Osteocyte (in vitro differentiated cells): Measurements from ENCODE around the gene SERAC1. TPM values are rescaled to one million over a fixed set of nuclear protein-coding genes. Genes with fewer than 3 reads are reported as not detected.

Experiments used
- DNase-seq: peaks from one replicate; pipeline ENCODE4 v3.0.0; 2021; ENCODE audit warnings: mixed read lengths; ENCODE audit not compliant: unreplicated experiment; ENCODE audit errors: extremely low spot score
- H3K27ac Mint-ChIP-seq: one replicate; pipeline ENCODE4 v1.8.0; 2021; ENCODE audit warnings: mild to moderate bottlenecking, mixed read lengths; ENCODE audit not compliant: unreplicated experiment
- H3K27me3 Mint-ChIP-seq: one replicate; pipeline ENCODE4 v1.8.0; 2021; ENCODE audit warnings: mixed read lengths; ENCODE audit not compliant: unreplicated experiment
- H3K36me3 Mint-ChIP-seq: one replicate; pipeline ENCODE4 v1.8.0; 2021; ENCODE audit warnings: mixed read lengths; ENCODE audit not compliant: unreplicated experiment
- H3K4me1 Mint-ChIP-seq: one replicate; pipeline ENCODE4 v1.8.0; 2021; ENCODE audit warnings: mixed read lengths; ENCODE audit not compliant: unreplicated experiment
- H3K4me3 Mint-ChIP-seq: one replicate; pipeline ENCODE4 v1.8.0; 2021; ENCODE audit warnings: mild to moderate bottlenecking, moderate library complexity, mixed read lengths; ENCODE audit not compliant: unreplicated experiment
- H3K9me3 Mint-ChIP-seq: one replicate; pipeline ENCODE4 v1.8.0; 2021; ENCODE audit warnings: mixed read lengths; ENCODE audit not compliant: unreplicated experiment
- total RNA-seq: library from RNA; stranded (reverse); gene quantifications from 2 replicates; pipeline ENCODE4 v1.2.1, GENCODE V29; 2021
- TF ChIP-seq, protein P1 (sequence below): fragments of 200-600 bp; sonication (generic); IDR thresholded peaks from 2 replicates; pipeline ENCODE4 v1.5.0; 2021; ENCODE audit warnings: antibody characterized with exemption, mild to moderate bottlenecking, moderate library complexity

Gene SERAC1
- total RNA-seq, 1 donor from 2014 or later = 10.3 TPM

DNA sequence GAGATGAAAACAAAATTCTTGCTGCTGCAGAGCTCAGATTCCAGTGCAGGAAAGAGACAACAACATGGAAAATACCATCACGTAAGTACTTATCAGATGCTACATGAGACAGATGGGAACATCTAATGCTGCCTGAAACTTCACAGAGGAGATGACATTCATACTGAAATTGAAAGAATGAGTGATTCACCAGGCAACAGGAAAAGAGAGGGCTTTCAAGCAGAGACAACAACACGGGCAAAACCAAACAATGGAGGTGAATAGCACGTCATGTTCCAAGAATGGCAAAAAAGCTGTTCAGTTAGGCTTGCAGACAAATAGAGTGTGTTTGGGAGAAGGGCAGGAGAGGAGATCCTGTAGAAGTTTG is 39.3 kb upstream of the SERAC1 start:
- no peak overlapping the region for H3K4me3 Mint-ChIP-seq
- no peaks in the 10 kb centered on the region for H3K36me3 Mint-ChIP-seq
- TF ChIP-seq, protein P1, sequence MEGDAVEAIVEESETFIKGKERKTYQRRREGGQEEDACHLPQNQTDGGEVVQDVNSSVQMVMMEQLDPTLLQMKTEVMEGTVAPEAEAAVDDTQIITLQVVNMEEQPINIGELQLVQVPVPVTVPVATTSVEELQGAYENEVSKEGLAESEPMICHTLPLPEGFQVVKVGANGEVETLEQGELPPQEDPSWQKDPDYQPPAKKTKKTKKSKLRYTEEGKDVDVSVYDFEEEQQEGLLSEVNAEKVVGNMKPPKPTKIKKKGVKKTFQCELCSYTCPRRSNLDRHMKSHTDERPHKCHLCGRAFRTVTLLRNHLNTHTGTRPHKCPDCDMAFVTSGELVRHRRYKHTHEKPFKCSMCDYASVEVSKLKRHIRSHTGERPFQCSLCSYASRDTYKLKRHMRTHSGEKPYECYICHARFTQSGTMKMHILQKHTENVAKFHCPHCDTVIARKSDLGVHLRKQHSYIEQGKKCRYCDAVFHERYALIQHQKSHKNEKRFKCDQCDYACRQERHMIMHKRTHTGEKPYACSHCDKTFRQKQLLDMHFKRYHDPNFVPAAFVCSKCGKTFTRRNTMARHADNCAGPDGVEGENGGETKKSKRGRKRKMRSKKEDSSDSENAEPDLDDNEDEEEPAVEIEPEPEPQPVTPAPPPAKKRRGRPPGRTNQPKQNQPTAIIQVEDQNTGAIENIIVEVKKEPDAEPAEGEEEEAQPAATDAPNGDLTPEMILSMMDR = no peak
- H3K9me3 Mint-ChIP-seq = no peaks in the 10 kb centered on the region
- H3K27me3 Mint-ChIP-seq = no peaks in the 10 kb centered on the region
- H3K27ac Mint-ChIP-seq = peak overlapping the region; percentile 12
- H3K4me1 Mint-ChIP-seq = peaks cover 28% of the 10 kb centered on the region
- no peak for DNase-seq

DNA sequence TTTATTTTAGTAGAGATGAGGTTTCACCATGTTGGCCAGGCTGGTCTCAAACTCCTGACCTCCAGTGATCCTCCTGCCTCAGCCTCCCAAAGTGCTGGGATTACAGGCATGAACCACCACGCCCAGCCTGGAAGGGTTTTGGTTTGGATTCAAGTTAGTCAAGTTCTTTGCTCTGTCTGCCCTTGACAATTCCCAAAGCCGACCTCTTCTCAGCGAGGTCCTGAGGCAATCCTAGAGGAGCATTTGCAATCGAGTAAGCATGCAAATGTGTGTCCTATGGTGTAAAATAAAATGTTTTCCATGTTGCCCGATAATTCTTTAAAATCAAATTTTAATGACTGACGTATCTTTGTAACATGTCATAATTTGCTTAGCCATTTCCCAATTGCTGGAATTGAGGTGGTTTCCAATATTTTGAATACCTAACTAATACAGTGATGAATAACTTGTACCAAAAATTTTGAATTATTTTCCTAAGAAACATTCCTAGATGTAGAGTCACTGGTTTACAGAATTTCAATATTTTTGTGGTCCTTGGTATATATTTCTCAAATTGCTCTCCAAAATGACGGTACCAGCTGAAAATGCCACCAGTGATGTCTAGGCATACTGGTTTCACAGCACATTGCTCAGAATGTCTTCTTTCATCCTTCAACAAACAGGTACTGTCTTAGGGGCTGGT is 38.8 kb upstream of the SERAC1 start:
- Mint-ChIP-seq H3K27ac (peak overlapping the region; percentile 12), H3K4me1 (peaks cover 27% of the 10 kb centered on the region), H3K27me3 (no peaks in the 10 kb centered on the region), H3K36me3 (no peaks in the 10 kb centered on the region), H3K9me3 (no peaks in the 10 kb centered on the region), H3K4me3 (no peak overlapping the region)
- no peak for DNase-seq
- TF ChIP-seq, protein P1 = no peak

DNA sequence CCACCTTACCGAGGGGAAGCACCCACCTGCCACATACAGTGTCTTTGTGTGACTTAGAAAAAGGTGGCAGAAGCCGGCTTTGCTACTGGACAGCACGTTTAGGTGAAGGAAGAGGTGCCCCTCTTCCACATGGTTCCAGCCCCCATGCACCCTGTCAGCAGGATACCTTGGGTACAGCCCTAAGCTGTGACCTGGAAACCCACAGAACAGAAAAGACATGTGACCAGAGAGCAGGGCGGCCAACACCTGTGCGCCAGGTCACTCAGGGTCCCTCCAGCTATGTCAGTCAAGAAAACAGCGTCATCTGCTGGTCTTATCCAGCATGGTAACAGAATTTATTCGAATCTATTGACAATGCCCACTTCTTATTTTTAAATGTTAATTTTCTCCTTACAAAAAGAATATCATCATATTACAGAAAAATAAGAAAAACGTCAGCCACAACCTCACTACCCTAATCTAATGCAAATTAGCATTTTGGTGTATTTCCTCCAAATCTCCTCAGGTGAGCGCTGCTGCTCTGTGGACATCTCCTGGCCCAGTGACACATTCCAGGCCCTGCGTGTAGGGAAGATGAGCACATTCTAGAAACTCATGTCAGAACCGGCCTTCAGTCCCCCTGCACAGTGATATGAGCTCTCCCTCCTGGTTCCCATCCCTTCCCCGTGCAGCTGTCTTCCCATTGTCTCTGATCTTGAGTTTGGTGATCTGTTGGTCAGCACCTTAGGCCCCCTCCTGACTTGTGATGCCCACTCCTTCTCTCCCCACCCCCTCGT is 37.3 kb upstream of the SERAC1 start:
- Mint-ChIP-seq H3K27ac (no peak overlapping the region), H3K4me3 (no peak overlapping the region), H3K27me3 (no peaks in the 10 kb centered on the region), H3K36me3 (no peaks in the 10 kb centered on the region), H3K4me1 (peaks cover 18% of the 10 kb centered on the region), H3K9me3 (no peaks in the 10 kb centered on the region)
- no peak for DNase-seq
- TF ChIP-seq, protein P1 = peak; percentile 47

DNA sequence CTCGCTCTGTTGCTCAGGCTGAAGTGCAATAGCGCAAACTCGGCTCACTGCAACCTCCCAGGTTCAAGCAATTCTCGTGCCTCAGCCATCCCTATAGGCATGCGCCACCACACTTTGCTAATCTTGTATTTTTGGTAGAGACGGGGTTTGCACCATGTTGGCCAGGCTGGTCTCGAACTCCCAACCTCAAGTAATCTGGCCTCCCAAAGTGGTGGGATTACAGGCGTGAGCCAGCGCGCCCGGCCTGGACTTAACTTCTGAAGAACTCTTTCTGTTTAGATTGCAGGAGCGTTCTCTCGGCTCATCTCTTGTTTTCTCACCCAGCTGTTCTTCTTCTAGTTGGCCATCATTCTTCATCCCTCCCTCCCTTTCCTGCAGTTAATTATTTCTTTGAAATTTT is 30.4 kb upstream of the SERAC1 start:
- TF ChIP-seq, protein P1 = no peak
- Mint-ChIP-seq H3K9me3 (no peaks in the 10 kb centered on the region), H3K4me3 (no peak overlapping the region), H3K4me1 (no peaks in the 10 kb centered on the region), H3K27ac (no peak overlapping the region), H3K27me3 (no peaks in the 10 kb centered on the region), H3K36me3 (peaks cover 16% of the 10 kb centered on the region)
- no peak for DNase-seq

DNA sequence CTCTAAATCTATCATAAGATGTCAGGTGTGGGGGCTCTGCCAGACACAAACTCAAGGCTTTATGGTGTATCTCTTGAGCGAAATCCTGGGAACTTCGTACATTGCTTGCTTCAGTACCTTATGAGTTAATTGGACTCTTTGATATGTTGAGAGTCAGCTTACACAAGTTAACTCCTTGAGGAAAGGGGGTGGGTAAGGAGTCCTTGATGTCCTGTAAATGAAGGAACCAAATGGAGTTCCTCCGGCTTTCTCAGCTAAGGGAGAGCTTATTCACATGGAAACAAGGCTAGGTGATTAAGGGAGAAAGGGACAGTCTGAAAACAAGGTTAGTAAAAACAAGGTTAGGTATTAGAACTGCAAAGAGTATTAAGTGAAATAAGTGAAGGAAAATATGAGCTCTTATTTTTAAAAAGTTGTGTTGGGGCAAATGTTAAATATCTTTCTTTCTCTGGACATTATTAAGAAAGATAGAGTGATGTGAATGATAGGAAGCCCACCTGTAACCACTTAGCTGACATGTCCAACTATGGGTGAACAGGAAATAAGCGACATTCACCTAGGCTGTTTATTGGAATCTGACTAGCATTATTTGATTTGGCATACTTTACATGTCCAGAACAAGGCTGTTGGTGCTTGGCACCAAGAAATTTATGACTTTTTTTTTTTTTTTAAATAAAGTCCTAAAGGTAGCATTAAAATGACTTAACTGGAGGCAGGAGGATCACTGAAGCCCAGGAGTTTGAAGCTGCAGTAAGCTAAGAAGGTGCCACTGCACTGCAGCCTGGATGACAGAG is 26.6 kb upstream of the SERAC1 start:
- Mint-ChIP-seq H3K27ac (no peak overlapping the region), H3K4me1 (no peaks in the 10 kb centered on the region), H3K27me3 (no peaks in the 10 kb centered on the region), H3K4me3 (no peak overlapping the region), H3K9me3 (no peaks in the 10 kb centered on the region), H3K36me3 (peaks cover 38% of the 10 kb centered on the region)
- no peak for DNase-seq
- TF ChIP-seq, protein P1 = no peak
